PC-9 (cell line): ENCODE data around the gene FCAMR. TPM values are rescaled to one million over a fixed set of nuclear protein-coding genes. Genes with fewer than 3 reads are reported as not detected.

Experiments
- BruUV-seq: library from RNA; stranded (reverse); fragments of 400-500 nt; replicated peaks from 2 replicates; lab custom pipeline; 2021; lab: Mats Ljungman, UMichigan
- CTCF ChIA-PET: fragments of 300-600 bp; sonication (Branson Sonifier 250); formaldehyde crosslinking; loops from one replicate; lab custom pipeline; 2022; ENCODE audit warnings: antibody characterized with exemption; lab: Charles Lee
- POLR2A ChIA-PET: fragments of 300-600 bp; sonication (Branson Sonifier 250); formaldehyde crosslinking; loops from one replicate; lab custom pipeline; 2022; ENCODE audit warnings: antibody characterized with exemption; ENCODE audit not compliant: unreplicated experiment; lab: Charles Lee
- DNase-seq, 2 experiments: peaks; one replicate each; pipeline versions ENCODE4 v3.0.0 to v3.0.0-alpha.2; 2015 to 2022; ENCODE audit warnings: mixed read lengths in 1 of 2
- H2AFZ ChIP-seq: fragments of 200-600 bp; sonication (generic); 2 replicates; pipeline ENCODE4 v1.8.1; 2017; ENCODE audit warnings: antibody characterized with exemption
- H3F3A ChIP-seq: fragments of 200-600 bp; sonication (generic); 2 replicates; pipeline ENCODE4 v1.8.1; 2017; ENCODE audit warnings: antibody characterized with exemption, mild to moderate bottlenecking, low read depth; ENCODE audit not compliant: insufficient read depth
- H3K27ac ChIP-seq: fragments of 200-600 bp; sonication (generic); 2 replicates; pipeline ENCODE4 v1.6.1; 2016; ENCODE audit warnings: mixed run types
- H3K27me3 ChIP-seq: fragments of 200-600 bp; sonication (generic); 2 replicates; pipeline ENCODE4 v1.6.1; 2016; ENCODE audit warnings: low read depth, mixed run types; ENCODE audit not compliant: insufficient read depth
- H3K36me3 ChIP-seq: fragments of 200-600 bp; sonication (generic); 2 replicates; pipeline ENCODE4 v1.6.1; 2016; ENCODE audit warnings: low read depth, mixed run types
- H3K4me1 ChIP-seq: fragments of 200-600 bp; sonication (generic); replicated peaks from 2 replicates; pipeline ENCODE4 v1.6.1; 2016; ENCODE audit warnings: mixed run types; ENCODE audit not compliant: insufficient read depth
- H3K4me2 ChIP-seq: fragments of 200-600 bp; sonication (generic); 2 replicates; pipeline ENCODE4 v1.6.1; 2017; ENCODE audit warnings: mixed run types
- H3K4me3 ChIP-seq: fragments of 200-600 bp; sonication (generic); 2 replicates; pipeline ENCODE4 v1.6.1; 2016; ENCODE audit warnings: mixed run types
- H3K79me2 ChIP-seq: fragments of 200-600 bp; sonication (generic); 2 replicates; pipeline ENCODE4 v1.6.1; 2017; ENCODE audit warnings: low read depth, mixed run types
- H3K9me2 ChIP-seq: fragments of 200-600 bp; sonication (generic); 2 replicates; pipeline ENCODE4 v1.8.1; 2017; ENCODE audit warnings: mild to moderate bottlenecking; ENCODE audit not compliant: insufficient read depth
- H3K9me3 ChIP-seq: fragments of 200-600 bp; sonication (generic); 2 replicates; pipeline ENCODE4 v1.8.1; 2016; ENCODE audit warnings: low read depth; ENCODE audit not compliant: insufficient read depth
- H4K20me1 ChIP-seq: fragments of 200-600 bp; sonication (generic); 2 replicates; pipeline ENCODE4 v1.8.1; 2017; ENCODE audit not compliant: insufficient read depth
- EZH2 ChIP-seq: fragments of 200-600 bp; sonication (generic); IDR thresholded peaks from 2 replicates; pipeline ENCODE4 v1.8.0; 2017; ENCODE audit warnings: antibody characterized with exemption, low read depth
- intact Hi-C: fragments of 100-400 bp; cut with micrococcal nuclease; formaldehyde crosslinking; loops from one replicate; pipeline ENCODE4 v1.10.0; 2022; ENCODE audit not compliant: unreplicated experiment
- total RNA-seq: library from RNA; stranded (reverse); gene quantifications from 2 replicates; pipeline ENCODE4 v1.2.3, GENCODE V29; 2021
- TF ChIP-seq, protein P1 (sequence below): fragments of 200-600 bp; sonication (generic); conservative IDR thresholded peaks from 2 replicates; pipeline ENCODE4 v1.6.1; 2017; ENCODE audit warnings: mixed run types, antibody characterized with exemption, mild to moderate bottlenecking, moderate library complexity

FCAMR gene
- total RNA-seq, 1 experiment from 2014 or later = not detected

DNA sequence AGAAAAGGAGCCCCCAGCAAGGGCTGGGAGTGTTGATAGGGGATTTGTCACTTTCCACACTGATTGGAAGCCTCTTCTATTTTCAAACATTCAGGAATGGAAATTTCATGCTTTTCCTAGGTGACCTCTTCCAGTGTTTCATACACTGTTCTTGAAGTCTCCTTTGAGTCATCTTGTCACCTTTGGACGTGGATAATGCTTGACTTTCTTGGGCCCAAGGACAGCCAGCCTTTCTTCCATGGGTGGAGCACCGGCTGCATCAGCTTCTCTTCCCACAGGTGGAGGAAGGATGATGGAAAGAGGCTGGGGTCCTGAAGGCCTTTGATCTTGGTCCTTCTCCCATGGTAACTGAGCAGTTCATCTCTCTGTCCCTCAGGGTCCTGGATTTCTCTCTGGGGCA, 12.1 kb downstream of the FCAMR start:
- H3K27ac ChIP-seq = no peak overlapping the region
- no peaks in the 10 kb centered on the region for H4K20me1 ChIP-seq
- no peak overlapping the region for H2AFZ ChIP-seq
- H3K36me3 ChIP-seq = no peaks in the 10 kb centered on the region
- H3K27me3 ChIP-seq = no peaks in the 10 kb centered on the region
- no peaks in the 10 kb centered on the region for H3K9me3 ChIP-seq
- no peak for TF ChIP-seq EZH2
- TF ChIP-seq, protein P1, sequence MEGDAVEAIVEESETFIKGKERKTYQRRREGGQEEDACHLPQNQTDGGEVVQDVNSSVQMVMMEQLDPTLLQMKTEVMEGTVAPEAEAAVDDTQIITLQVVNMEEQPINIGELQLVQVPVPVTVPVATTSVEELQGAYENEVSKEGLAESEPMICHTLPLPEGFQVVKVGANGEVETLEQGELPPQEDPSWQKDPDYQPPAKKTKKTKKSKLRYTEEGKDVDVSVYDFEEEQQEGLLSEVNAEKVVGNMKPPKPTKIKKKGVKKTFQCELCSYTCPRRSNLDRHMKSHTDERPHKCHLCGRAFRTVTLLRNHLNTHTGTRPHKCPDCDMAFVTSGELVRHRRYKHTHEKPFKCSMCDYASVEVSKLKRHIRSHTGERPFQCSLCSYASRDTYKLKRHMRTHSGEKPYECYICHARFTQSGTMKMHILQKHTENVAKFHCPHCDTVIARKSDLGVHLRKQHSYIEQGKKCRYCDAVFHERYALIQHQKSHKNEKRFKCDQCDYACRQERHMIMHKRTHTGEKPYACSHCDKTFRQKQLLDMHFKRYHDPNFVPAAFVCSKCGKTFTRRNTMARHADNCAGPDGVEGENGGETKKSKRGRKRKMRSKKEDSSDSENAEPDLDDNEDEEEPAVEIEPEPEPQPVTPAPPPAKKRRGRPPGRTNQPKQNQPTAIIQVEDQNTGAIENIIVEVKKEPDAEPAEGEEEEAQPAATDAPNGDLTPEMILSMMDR = no peak
- no peak overlapping the region for H3K4me2 ChIP-seq
- H3K9me2 ChIP-seq = no peaks in the 10 kb centered on the region
- peaks cover 27% of the 10 kb centered on the region for H3K4me1 ChIP-seq
- no peaks in the 10 kb centered on the region for H3K79me2 ChIP-seq
- ChIA-PET CTCF (no interaction called here), POLR2A (no interaction called here)
- BruUV-seq = no TSS peak
- intact Hi-C loops = no loop called here
- no peak for DNase-seq
- H3F3A ChIP-seq = no peaks in the 10 kb centered on the region
- no peak overlapping the region for H3K4me3 ChIP-seq

DNA sequence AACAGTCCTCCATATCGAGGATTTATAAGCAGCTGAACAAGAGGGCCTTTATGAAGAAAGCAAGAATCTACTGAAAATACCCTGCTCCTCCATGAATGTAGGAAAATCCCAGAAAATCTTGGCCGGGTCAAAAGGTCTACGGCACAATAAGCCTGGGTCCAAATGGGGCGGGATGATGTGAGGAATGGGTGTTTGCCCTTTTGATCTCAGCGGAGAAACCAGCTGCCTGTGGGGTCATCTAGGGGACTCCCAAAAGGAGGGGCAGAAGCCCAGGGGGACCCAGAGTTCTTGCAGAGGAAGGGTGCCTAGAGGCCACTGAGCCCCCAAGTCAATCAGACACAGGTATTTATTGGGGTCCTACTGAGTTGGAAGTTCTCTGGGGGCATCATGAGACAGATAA, 12.6 kb downstream of the FCAMR start:
- Histone ChIP-seq H3K36me3 (no peaks in the 10 kb centered on the region), H3K4me2 (no peak overlapping the region), H3K4me3 (no peak overlapping the region), H3K27ac (no peak overlapping the region), H2AFZ (no peak overlapping the region), H3K27me3 (no peaks in the 10 kb centered on the region), H3K79me2 (no peaks in the 10 kb centered on the region), H3K9me3 (no peaks in the 10 kb centered on the region), H3K9me2 (no peaks in the 10 kb centered on the region), H3F3A (no peaks in the 10 kb centered on the region), H4K20me1 (no peaks in the 10 kb centered on the region), H3K4me1 (peaks cover 30% of the 10 kb centered on the region)
- DNase-seq = no peak
- BruUV-seq = no TSS peak
- CTCF ChIA-PET = no interaction called here
- intact Hi-C loops = no loop called here
- no peak for TF ChIP-seq EZH2
- TF ChIP-seq, protein P1 = no peak
- POLR2A ChIA-PET = no interaction called here

DNA sequence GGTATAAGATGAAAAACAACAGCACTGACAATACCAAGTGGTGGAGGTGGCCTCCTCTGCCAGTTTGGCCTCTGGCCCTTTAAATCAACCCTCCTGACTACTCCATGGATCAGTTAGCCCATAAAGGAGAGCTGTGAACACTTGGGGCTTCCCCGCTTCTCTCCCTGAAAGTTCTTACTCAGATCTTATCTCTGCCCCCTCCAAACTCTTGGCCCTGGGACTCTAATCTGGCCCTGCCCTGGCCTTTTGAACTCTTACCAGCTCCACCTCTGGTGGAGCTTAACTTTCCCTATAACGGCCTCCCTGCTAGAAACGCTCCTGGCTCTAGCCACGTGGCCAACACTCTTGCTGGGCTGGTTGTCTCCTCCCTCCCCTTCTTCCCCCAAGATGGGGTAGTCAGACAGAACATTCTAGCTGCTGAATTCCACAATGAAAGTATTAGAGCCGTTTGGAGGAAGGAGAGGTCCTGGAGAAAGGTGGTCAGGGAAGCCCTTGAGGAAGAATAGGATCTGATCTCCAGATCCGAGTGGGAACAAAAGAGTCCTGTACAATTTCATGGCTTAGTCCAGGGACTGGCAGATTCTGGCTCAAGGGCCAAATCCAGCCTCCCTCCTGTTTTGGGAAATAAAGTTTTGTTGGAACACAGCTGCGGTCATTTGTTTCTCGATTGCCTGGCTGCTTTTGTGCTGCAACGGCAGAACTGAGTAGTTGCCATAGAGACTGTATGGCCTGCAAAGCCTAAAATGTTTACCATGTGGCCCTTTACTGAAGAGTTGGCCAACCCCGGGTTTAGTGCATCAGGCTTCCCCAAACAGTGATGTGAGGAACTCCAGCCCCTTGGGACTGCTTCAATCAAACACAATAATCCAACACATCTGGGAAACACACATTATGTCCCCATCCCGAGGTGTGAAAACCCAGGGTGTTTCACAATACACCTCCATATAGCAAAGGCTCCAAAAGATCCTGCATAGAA, 14.5 kb downstream of the FCAMR start:
- no peaks in the 10 kb centered on the region for H3K9me2 ChIP-seq
- intact Hi-C loops = no loop called here
- no peaks in the 10 kb centered on the region for H4K20me1 ChIP-seq
- ChIA-PET CTCF (no interaction called here), POLR2A (no interaction called here)
- no peak for DNase-seq
- H3K4me1 ChIP-seq = peaks cover 30% of the 10 kb centered on the region
- H3F3A ChIP-seq = no peaks in the 10 kb centered on the region
- H2AFZ ChIP-seq = no peak overlapping the region
- H3K36me3 ChIP-seq = no peaks in the 10 kb centered on the region
- no TSS peak for BruUV-seq
- no peaks in the 10 kb centered on the region for H3K9me3 ChIP-seq
- no peak overlapping the region for H3K4me3 ChIP-seq
- H3K27me3 ChIP-seq = no peaks in the 10 kb centered on the region
- TF ChIP-seq, protein P1 = no peak
- no peak for TF ChIP-seq EZH2
- no peak overlapping the region for H3K27ac ChIP-seq
- H3K79me2 ChIP-seq = no peaks in the 10 kb centered on the region
- H3K4me2 ChIP-seq = no peak overlapping the region
